ENCODE data around the gene SHC2. TPM values are rescaled to one million over a fixed set of nuclear protein-coding genes. Genes with fewer than 3 reads are reported as not detected.

Gene SHC2
- total RNA-seq, 1 donor from 2014 or later, result 29.7 TPM

- H3K36me3 Mint-ChIP-seq (ENCODE audit: low read depth, unreplicated experiment), result peaks cover 5% of the 10 kb centered on the region
- Histone ChIP-seq H3K36me3 (ENCODE audit: insufficient read depth, low read length) (no peaks in the 10 kb centered on the region), H3K27me3 (ENCODE audit: insufficient read depth, low read length) (peaks cover 9% of the 10 kb centered on the region), H3K9ac (ENCODE audit: low read length) (no peak overlapping the region), H3K79me2 (ENCODE audit: insufficient read depth, low read length) (no peaks in the 10 kb centered on the region), H2AFZ (ENCODE audit: low read depth, low read length) (no peak overlapping the region), H3K9me3 (ENCODE audit: insufficient read depth, low read depth, low read length) (no peaks in the 10 kb centered on the region), H3K27ac (ENCODE audit: low read depth, low read length) (no peak overlapping the region), H4K20me1 (ENCODE audit: insufficient read depth, low read length) (no peaks in the 10 kb centered on the region), H3K4me1 (ENCODE audit: insufficient read depth, low read length) (no peaks in the 10 kb centered on the region), H3K4me3 (ENCODE audit: insufficient read depth, low read depth, low read length) (no peak overlapping the region), H3K4me2 (ENCODE audit: low read length) (no peak overlapping the region)
- H3K27ac Mint-ChIP-seq (ENCODE audit: unreplicated experiment), result no peak overlapping the region
- no peak overlapping the region for H3K4me3 Mint-ChIP-seq (ENCODE audit: unreplicated experiment)
- DNase-seq (ENCODE audit: low read depth) (no peak), FAIRE-seq (no peak)
- TF ChIP-seq EZH2 (IDR thresholded peaks at IDR 0.05; ENCODE audit: insufficient read depth, low read length) (no peak), CTCF (IDR thresholded peaks at IDR 0.05; ENCODE audit: insufficient read depth, low read depth, low read length) (no peak)
- no peaks in the 10 kb centered on the region for H3K4me1 Mint-ChIP-seq (ENCODE audit: low read depth, unreplicated experiment)
- H3K27me3 Mint-ChIP-seq (ENCODE audit: low read depth, unreplicated experiment), result peaks cover 54% of the 10 kb centered on the region
- H3K9me3 Mint-ChIP-seq (ENCODE audit: unreplicated experiment), result peaks cover 3% of the 10 kb centered on the region
Measured at GRCh38 chr19:366951-367350, 93.9 kb downstream of the SHC2 start.

Other genes with a start within 250 kb of the SHC2 start
- 2.9 and 3.7 TPM in 2 replicates for gene PLPP2, start 169.6 kb downstream of the SHC2 start, total RNA-seq
- gene MIER2, start 116.2 kb downstream of the SHC2 start, total RNA-seq, result 43.5 and 55.8 TPM in 2 replicates
- gene C2CD4C, start 51.9 kb downstream of the SHC2 start, total RNA-seq, result 2.9 and 3.4 TPM in 2 replicates
- 0.57 and 0.60 TPM in 2 replicates for gene MADCAM1, start 35.5 kb upstream of the SHC2 start, total RNA-seq
- gene TPGS1, start 46.5 kb upstream of the SHC2 start, total RNA-seq, result 17.9 and 20.4 TPM in 2 replicates
- gene CDC34, start 70.7 kb upstream of the SHC2 start, total RNA-seq, result 190 and 192 TPM in 2 replicates
- 0.70 and 0.75 TPM in 2 replicates for gene GZMM, start 83.0 kb upstream of the SHC2 start, total RNA-seq
- gene BSG, start 111.6 kb upstream of the SHC2 start, total RNA-seq, result 807 and 871 TPM in 2 replicates
- gene HCN2, start 128.8 kb upstream of the SHC2 start, total RNA-seq, result 4.8 and 5.5 TPM in 2 replicates
- 43.4 and 45.3 TPM in 2 replicates for gene POLRMT, start 172.5 kb upstream of the SHC2 start, total RNA-seq
- gene FGF22, start 178.8 kb upstream of the SHC2 start, total RNA-seq, result 0.25 TPM in 1 of 2 replicates, not detected in the other
- gene RNF126, start 202.2 kb upstream of the SHC2 start, total RNA-seq, result 58.3 and 58.5 TPM in 2 replicates
- gene FSTL3, start 215.4 kb upstream of the SHC2 start, total RNA-seq, result 72.0 and 78.8 TPM in 2 replicates
- gene PRSS57, start 234.4 kb upstream of the SHC2 start, total RNA-seq, result not detected in 2 replicates
- 60.0 and 67.3 TPM in 2 replicates for gene PALM, start 247.9 kb upstream of the SHC2 start, total RNA-seq